ENCODE results near the gene MAPK12.

The MAPK12 gene

GRCh38 chr22:50306753-50307749 lies 45.6 kb upstream of the MAPK12 start, which contains the start of gene PLXNB2:
Gene PLXNB2 (minus strand): TSS chr22:50307646. CDS start chr22:50290584, 17,062 bp downstream.
- peak within 1 kb of the TSS; percentile 95 for H3K27ac ChIP-seq
- TF ChIP-seq ZFX (IDR thresholded peaks at IDR 0.05; ENCODE audit: borderline replicate concordance), result no peak
- no peak for TF ChIP-seq CTCF (IDR thresholded peaks at IDR 0.05)

GRCh38 chr22:50305923-50306566 lies 44.6 kb upstream of the MAPK12 start:
- no peak for TF ChIP-seq ZFX (IDR thresholded peaks at IDR 0.05; ENCODE audit: borderline replicate concordance)
- no peak for TF ChIP-seq CTCF (IDR thresholded peaks at IDR 0.05)
- H3K27ac ChIP-seq, result peak overlapping the region; percentile 95

- peak overlapping the region; percentile 95 for H3K27ac ChIP-seq
These were observed 44.0 kb upstream of the MAPK12 start for GRCh38 chr22:50305393-50305922.

GRCh38 chr22:50304528-50305392 lies 43.3 kb upstream of the MAPK12 start:
- TF ChIP-seq CTCF (IDR thresholded peaks at IDR 0.05), result no peak
- no peak for TF ChIP-seq ZFX (IDR thresholded peaks at IDR 0.05; ENCODE audit: borderline replicate concordance)
- peak overlapping the region; percentile 95 for H3K27ac ChIP-seq

More at GRCh38 chr22:50305393-50305922, 44.0 kb upstream of the MAPK12 start:
- TF ChIP-seq CTCF (IDR thresholded peaks at IDR 0.05), result no peak
- TF ChIP-seq ZFX (IDR thresholded peaks at IDR 0.05; ENCODE audit: borderline replicate concordance), result no peak

- TF ChIP-seq ZFX (IDR thresholded peaks at IDR 0.05; ENCODE audit: borderline replicate concordance), result no peak
- TF ChIP-seq CTCF (IDR thresholded peaks at IDR 0.05), result no peak
- H3K27ac ChIP-seq, result peak overlapping the region; percentile 95
These were observed 42.5 kb upstream of the MAPK12 start for GRCh38 chr22:50303848-50304527.

- peak overlapping the region; percentile 95 for H3K27ac ChIP-seq
- TF ChIP-seq CTCF (IDR thresholded peaks at IDR 0.05) (no peak), ZFX (IDR thresholded peaks at IDR 0.05; ENCODE audit: borderline replicate concordance) (no peak)
These were observed 42.0 kb upstream of the MAPK12 start for GRCh38 chr22:50303515-50303847.

Data from 22Rv1 (cell line).